Measurements from ENCODE around the gene LRRTM2. TPM values are rescaled to one million over a fixed set of nuclear protein-coding genes. Genes with fewer than 3 reads are reported as not detected.

LRRTM2 gene
- total and polyA plus RNA-seq, 2 donors (not counting 3 experiments of a cell fraction or from before 2014, with no cell fraction given) = 0.06 to 0.20 TPM

DNA sequence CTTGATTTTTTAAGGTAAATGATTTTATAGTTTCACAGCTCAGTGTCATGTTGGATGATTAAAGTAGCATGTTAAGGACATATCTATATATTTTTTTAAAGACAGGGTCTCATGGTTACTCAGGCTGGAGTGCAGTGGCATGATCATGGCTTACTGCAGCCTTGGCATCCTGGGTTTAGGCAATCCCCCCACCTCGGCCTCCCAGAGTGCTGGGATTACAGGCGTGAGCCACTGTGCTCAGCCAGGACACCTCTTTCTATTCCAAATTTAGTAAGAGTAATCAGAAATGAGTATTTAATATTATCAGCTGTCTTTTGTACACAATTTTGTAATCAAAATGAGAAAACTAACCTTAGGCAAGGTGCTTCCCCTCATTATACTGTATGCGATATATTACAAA, 38.6 kb upstream of the LRRTM2 start:
- Histone ChIP-seq H4K20me1 (replicated peaks; ENCODE audit: control insufficient read depth, extremely low read depth, insufficient read depth, low read length) (peaks cover 3% of the 10 kb centered on the region), H3K9me1 (replicated peaks; ENCODE audit: control insufficient read depth, extremely low read depth, insufficient read depth, low read length) (no peaks in the 10 kb centered on the region), H3K4me2 (ENCODE audit: insufficient read depth, low read length) (no peak overlapping the region), H3K36me3 (ENCODE audit: control insufficient read depth in 2 of 2, extremely low read depth in 1 of 2, insufficient read depth in 2 of 2, low read length in 2 of 2) (peaks cover 6 to 8% of the 10 kb centered on the region in 2 experiments), H3K27ac (ENCODE audit: insufficient read depth, low read depth, low read length) (no peak overlapping the region), H3K9ac (replicated peaks; ENCODE audit: extremely low read depth, insufficient read depth, low read length) (no peak overlapping the region), H3K4me1 (ENCODE audit: control insufficient read depth, extremely low read depth, insufficient read depth, low read length) (no peaks in the 10 kb centered on the region), H3K79me2 (ENCODE audit: control insufficient read depth, insufficient read depth, low read length) (peaks cover 13% of the 10 kb centered on the region), H3K9me3 (replicated peaks; ENCODE audit: control insufficient read depth, insufficient read depth, low read length) (no peaks in the 10 kb centered on the region), H3K27me3 (ENCODE audit: control insufficient read depth in 2 of 2, insufficient read depth in 2 of 2, low read length in 2 of 2) (no peaks in the 10 kb centered on the region), H2AFZ (ENCODE audit: low read depth, low read length) (no peak overlapping the region), H3K4me3 (replicated peaks in 1 of 3; ENCODE audit: insufficient read depth in 1 of 3, low read depth in 1 of 3, low read length in 3 of 3) (no peak overlapping the region)
- FAIRE-seq (no peak), DNase-seq (ENCODE audit: low read depth, low spot score) (no peak)
- BruUV-seq (replicated peaks) = no TSS peak
- ChIA-PET POLR2A (no interaction called here), CTCF (no interaction called here)
- TF ChIP-seq MAX (IDR thresholded peaks at IDR 0.05; ENCODE audit: insufficient read depth, insufficient read length) (no peak), POLR2A (IDR thresholded peaks at IDR 0.05; ENCODE audit: low read depth, low read length) (no peak)
- intact Hi-C loops (cut with micrococcal nuclease) = no loop called here
- dilution Hi-C loops (cut with MboI; ENCODE audit: extremely low pct_ligation_motif_present, low sequenced_read_pairs) = no loop called here

DNA sequence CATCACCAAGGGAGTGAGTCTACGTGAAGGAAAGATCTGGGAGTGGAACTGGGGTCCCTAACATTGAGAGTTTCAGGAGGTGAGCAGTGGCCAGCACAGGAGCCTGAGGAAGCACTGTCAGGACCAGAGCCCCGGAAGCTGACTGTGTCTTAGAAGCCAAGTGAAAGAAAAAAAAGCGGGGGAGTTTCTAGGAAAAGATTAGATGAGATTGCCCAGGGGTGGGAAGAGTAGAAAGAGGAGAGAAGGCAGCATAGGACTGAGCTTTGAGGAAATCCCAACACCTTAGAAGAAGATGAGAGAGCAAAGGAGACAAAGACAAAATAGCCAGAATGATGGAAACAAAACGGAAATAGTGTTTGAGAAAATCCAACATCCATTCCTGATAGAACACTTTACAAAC, 37.0 kb upstream of the LRRTM2 start:
- TF ChIP-seq MAX (IDR thresholded peaks at IDR 0.05; ENCODE audit: insufficient read depth, insufficient read length) = no peak
- no peak for TF ChIP-seq EZH2 (IDR thresholded peaks at IDR 0.05; ENCODE audit: borderline replicate concordance, low read depth, low read length, severe bottlenecking)
- TF ChIP-seq GATA2 (IDR thresholded peaks at IDR 0.05; ENCODE audit: insufficient read depth, insufficient read length, low read depth, low read length) = no peak
- no peak for TF ChIP-seq POLR2AphosphoS5 (IDR thresholded peaks at IDR 0.05; ENCODE audit: insufficient read depth, low read depth, low read length)
- TF ChIP-seq POLR2A (IDR thresholded peaks at IDR 0.05; ENCODE audit: low read depth, low read length) = no peak
- no peak for TF ChIP-seq JUN (IDR thresholded peaks at IDR 0.05; ENCODE audit: borderline replicate concordance, insufficient read depth, insufficient read length, low read depth)
- TF ChIP-seq MYC (IDR thresholded peaks at IDR 0.05; ENCODE audit: low read depth, low read length) = no peak
- no peak for TF ChIP-seq CTCF (IDR thresholded peaks at IDR 0.05; ENCODE audit: extremely low read depth in 1 of 2, insufficient read depth in 1 of 2, low read depth in 1 of 2, low read length in 2 of 2)
- no peak for TF ChIP-seq FOS (IDR thresholded peaks at IDR 0.05; ENCODE audit: borderline replicate concordance, insufficient read depth, low read length)
- no peaks in the 10 kb centered on the region for H3K4me1 ChIP-seq (ENCODE audit: control insufficient read depth, extremely low read depth, insufficient read depth, low read length)
- H3K9ac ChIP-seq (replicated peaks; ENCODE audit: extremely low read depth, insufficient read depth, low read length) = no peak overlapping the region
- no peaks in the 10 kb centered on the region for H3K9me3 ChIP-seq (replicated peaks; ENCODE audit: control insufficient read depth, insufficient read depth, low read length)
- no peak for FAIRE-seq
- no peak overlapping the region for H3K4me3 ChIP-seq (replicated peaks in 1 of 3; ENCODE audit: insufficient read depth in 1 of 3, low read depth in 1 of 3, low read length in 3 of 3)
- no peak for DNase-seq (ENCODE audit: low read depth, low spot score)
- peaks cover 3% of the 10 kb centered on the region for H4K20me1 ChIP-seq (replicated peaks; ENCODE audit: control insufficient read depth, extremely low read depth, insufficient read depth, low read length)
- H2AFZ ChIP-seq (ENCODE audit: low read depth, low read length) = no peak overlapping the region
- ChIA-PET CTCF (interaction anchor here (0.9 kb wide), 1 partner anchor 86 kb away, joined by 5 read pairs; no protein-coding TSS in a partner anchor), POLR2A (no interaction called here)
- H3K27ac ChIP-seq (ENCODE audit: insufficient read depth, low read depth, low read length) = no peak overlapping the region
- peaks cover 13% of the 10 kb centered on the region for H3K79me2 ChIP-seq (ENCODE audit: control insufficient read depth, insufficient read depth, low read length)
- peaks cover 2 to 6% of the 10 kb centered on the region in 2 experiments for H3K36me3 ChIP-seq (ENCODE audit: control insufficient read depth in 2 of 2, extremely low read depth in 1 of 2, insufficient read depth in 2 of 2, low read length in 2 of 2)
- no peaks in the 10 kb centered on the region for H3K27me3 ChIP-seq (ENCODE audit: control insufficient read depth in 2 of 2, insufficient read depth in 2 of 2, low read length in 2 of 2)
- H3K9me1 ChIP-seq (replicated peaks; ENCODE audit: control insufficient read depth, extremely low read depth, insufficient read depth, low read length) = no peaks in the 10 kb centered on the region
- dilution Hi-C loops (cut with MboI; ENCODE audit: extremely low pct_ligation_motif_present, low sequenced_read_pairs) (no loop called here), intact Hi-C loops (cut with micrococcal nuclease) (no loop called here)
- no peak overlapping the region for H3K4me2 ChIP-seq (ENCODE audit: insufficient read depth, low read length)
- BruUV-seq (replicated peaks) = no TSS peak

Data from endothelial cell of umbilical vein (primary cell).